Left renal cortex interstitium (tissue), 4 donors: ENCODE data around the gene SPRED3. TPM values are rescaled to one million over a fixed set of nuclear protein-coding genes. Genes with fewer than 3 reads are reported as not detected.

Experiments used
- DNase-seq, 4 donors: peaks; one replicate each; pipeline ENCODE4 v3.0.0-alpha.2; 2013; ENCODE audit warnings: low read depth in 4 of 4, low spot score in 2 of 4, missing footprints in 1 of 4
- polyA plus RNA-seq, 4 donors: library from polyadenylated mRNA; unstranded; fragments of 120-200 nt; gene quantifications; one replicate each; pipeline ENCODE4 v1.2.1, GENCODE V29; 2013; ENCODE audit not compliant: insufficient read length in 4 of 4

SPRED3 gene
- polyA plus RNA-seq, 4 donors, result 0.78 to 1.5 (median 1.2) TPM

- no peak for DNase-seq
These were observed 18.2 kb upstream of the SPRED3 start for GRCh38 chr19:38370299-38370698.

GRCh38 chr19:38371081-38371480, 17.4 kb upstream of the SPRED3 start:
- no peak for DNase-seq

GRCh38 chr19:38373907-38374331, 14.6 kb upstream of the SPRED3 start:
- no peak for DNase-seq

- DNase-seq, result peak; percentile 92 to 98 (median 96)
These were observed 14.0 kb upstream of the SPRED3 start, which contains the start of gene PSMD8 for GRCh38 chr19:38374332-38375097. TSS of gene PSMD8 (plus strand) at chr19:38374571. CDS start at chr19:38374602, 31 bp downstream.

GRCh38 chr19:38375098-38375493, 13.4 kb upstream of the SPRED3 start:
- no peak for DNase-seq

GRCh38 chr19:38375748-38376147, 12.7 kb upstream of the SPRED3 start:
- no peak for DNase-seq

GRCh38 chr19:38376576-38376975, 11.9 kb upstream of the SPRED3 start:
- no peak for DNase-seq

- no peak for DNase-seq
These were observed 11.4 kb upstream of the SPRED3 start for GRCh38 chr19:38377052-38377451.

- no peak for DNase-seq
These were observed 9.6 kb upstream of the SPRED3 start for GRCh38 chr19:38378866-38379265.

GRCh38 chr19:38381138-38381537, 7.4 kb upstream of the SPRED3 start:
- no peak for DNase-seq

- no peak for DNase-seq
These were observed 5.3 kb upstream of the SPRED3 start for GRCh38 chr19:38383184-38383583.

GRCh38 chr19:38383743-38384142, 4.8 kb upstream of the SPRED3 start:
- no peak for DNase-seq

- no peak for DNase-seq
These were observed 4.1 kb upstream of the SPRED3 start for GRCh38 chr19:38384209-38385027.

GRCh38 chr19:38385057-38385803, 3.3 kb upstream of the SPRED3 start:
- no peak for DNase-seq

- DNase-seq, result no peak
These were observed 2.7 kb upstream of the SPRED3 start for GRCh38 chr19:38385804-38386257.

- no peak for DNase-seq
These were observed 2.1 kb upstream of the SPRED3 start for GRCh38 chr19:38386300-38386970.

GRCh38 chr19:38386971-38387549, 1.4 kb upstream of the SPRED3 start:
- no peak for DNase-seq

- DNase-seq, result peak in 2 of 4 donors; percentile 55 to 58
These were observed 748 bp upstream of the SPRED3 start, which contains the start of gene GGN for GRCh38 chr19:38387550-38388348. TSS of gene GGN (minus strand) at chr19:38388034. CDS start at chr19:38387261, 773 bp downstream.
